ENCODE measurements around the gene ACADVL.

DNA sequence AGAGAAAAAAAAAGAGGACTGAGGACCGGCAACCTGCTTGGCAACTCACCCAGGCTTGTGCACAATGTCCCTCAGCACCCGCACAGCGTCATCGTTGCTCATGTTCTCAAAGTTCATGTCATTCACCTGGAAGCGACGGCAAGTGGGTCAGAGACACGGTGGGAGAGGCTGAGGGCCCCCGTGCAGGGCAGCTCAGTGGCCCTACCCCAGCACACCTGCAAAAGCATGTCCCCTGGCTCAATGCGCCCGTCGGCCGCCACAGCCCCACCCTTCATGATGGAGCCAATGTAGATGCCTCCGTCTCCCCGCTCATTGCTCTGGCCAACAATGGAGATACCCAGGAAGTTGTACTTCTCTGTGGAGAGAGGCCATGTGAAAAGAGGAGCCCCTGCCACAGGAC lies 9.2 kb downstream of the ACADVL start:
- TF ChIP-seq POLR2AphosphoS5 (IDR thresholded peaks at IDR 0.05), result no peak
- no peak for TF ChIP-seq CTCF (IDR thresholded peaks at IDR 0.05 in 8 of 11, conservative IDR thresholded peaks at IDR 0.05 in 3 of 11)
